ENCODE measurements around the gene ANKRD22.

DNA sequence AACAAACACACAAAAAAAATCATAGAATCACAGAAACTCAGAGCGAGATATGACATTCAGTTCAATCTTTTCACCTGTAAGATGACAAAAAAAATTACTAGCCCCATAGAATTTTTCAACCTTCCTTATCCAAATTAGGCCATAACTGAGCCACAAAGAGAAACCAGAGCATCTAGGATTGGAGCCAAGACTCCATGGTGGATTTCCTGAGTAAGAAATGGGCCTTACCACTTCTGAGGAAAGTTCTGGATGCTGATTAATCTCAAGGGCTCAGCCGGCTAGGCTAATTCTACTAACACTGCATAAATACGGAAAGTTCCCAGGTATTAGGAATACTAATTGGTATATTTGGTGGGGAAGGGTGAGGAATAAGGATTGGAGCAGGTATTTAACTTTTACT lies 32.4 kb downstream of the ANKRD22 start:
- TF ChIP-seq, protein P1, sequence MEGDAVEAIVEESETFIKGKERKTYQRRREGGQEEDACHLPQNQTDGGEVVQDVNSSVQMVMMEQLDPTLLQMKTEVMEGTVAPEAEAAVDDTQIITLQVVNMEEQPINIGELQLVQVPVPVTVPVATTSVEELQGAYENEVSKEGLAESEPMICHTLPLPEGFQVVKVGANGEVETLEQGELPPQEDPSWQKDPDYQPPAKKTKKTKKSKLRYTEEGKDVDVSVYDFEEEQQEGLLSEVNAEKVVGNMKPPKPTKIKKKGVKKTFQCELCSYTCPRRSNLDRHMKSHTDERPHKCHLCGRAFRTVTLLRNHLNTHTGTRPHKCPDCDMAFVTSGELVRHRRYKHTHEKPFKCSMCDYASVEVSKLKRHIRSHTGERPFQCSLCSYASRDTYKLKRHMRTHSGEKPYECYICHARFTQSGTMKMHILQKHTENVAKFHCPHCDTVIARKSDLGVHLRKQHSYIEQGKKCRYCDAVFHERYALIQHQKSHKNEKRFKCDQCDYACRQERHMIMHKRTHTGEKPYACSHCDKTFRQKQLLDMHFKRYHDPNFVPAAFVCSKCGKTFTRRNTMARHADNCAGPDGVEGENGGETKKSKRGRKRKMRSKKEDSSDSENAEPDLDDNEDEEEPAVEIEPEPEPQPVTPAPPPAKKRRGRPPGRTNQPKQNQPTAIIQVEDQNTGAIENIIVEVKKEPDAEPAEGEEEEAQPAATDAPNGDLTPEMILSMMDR (conservative IDR thresholded peaks at IDR 0.05; ENCODE audit: low read length): no peak
- TF ChIP-seq EZH2phosphoT487 (IDR thresholded peaks at IDR 0.05; ENCODE audit: borderline replicate concordance): no peak
